ENCODE data around the gene RPP38.

RPP38 gene, protein sequence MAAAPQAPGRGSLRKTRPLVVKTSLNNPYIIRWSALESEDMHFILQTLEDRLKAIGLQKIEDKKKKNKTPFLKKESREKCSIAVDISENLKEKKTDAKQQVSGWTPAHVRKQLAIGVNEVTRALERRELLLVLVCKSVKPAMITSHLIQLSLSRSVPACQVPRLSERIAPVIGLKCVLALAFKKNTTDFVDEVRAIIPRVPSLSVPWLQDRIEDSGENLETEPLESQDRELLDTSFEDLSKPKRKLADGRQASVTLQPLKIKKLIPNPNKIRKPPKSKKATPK

GRCh38 chr10:15097011-15097812, at the start of gene RPP38:
RPP38 (plus strand) TSS chr10:15097355; CDS start chr10:15103315, 5,960 bp downstream.
- DNase-seq (ENCODE audit: low spot score), result peak; percentile 99

DNA sequence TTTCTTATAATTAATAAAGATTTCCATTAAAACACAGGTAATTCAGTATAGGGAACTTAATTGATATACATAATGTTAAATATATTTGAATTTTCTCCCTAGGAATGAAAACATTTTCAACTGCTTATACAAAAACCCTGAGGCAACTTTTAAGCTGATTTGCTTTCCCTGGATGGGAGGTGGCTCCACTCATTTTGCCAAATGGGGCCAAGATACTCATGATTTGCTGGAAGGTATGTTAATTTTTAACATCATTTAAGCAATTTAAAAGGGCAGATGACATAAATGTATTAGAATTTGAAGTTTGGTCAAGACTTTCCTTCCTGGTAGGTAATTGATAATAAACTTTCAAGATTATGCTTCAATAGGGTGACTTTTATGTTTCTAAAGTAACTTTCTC, 47.6 kb upstream of the RPP38 start:
- no peak for DNase-seq (ENCODE audit: low spot score)

GRCh38 chr10:15052121-15052520, 45.0 kb upstream of the RPP38 start:
- DNase-seq (ENCODE audit: low spot score), result no peak

GRCh38 chr10:15053061-15053460, 44.1 kb upstream of the RPP38 start:
- no peak for DNase-seq (ENCODE audit: low spot score)

- DNase-seq (ENCODE audit: low spot score), result no peak
These were observed 38.5 kb upstream of the RPP38 start for GRCh38 chr10:15058689-15059088.

- DNase-seq (ENCODE audit: low spot score), result no peak
These were observed 37.2 kb upstream of the RPP38 start for GRCh38 chr10:15059914-15060313.

DNA sequence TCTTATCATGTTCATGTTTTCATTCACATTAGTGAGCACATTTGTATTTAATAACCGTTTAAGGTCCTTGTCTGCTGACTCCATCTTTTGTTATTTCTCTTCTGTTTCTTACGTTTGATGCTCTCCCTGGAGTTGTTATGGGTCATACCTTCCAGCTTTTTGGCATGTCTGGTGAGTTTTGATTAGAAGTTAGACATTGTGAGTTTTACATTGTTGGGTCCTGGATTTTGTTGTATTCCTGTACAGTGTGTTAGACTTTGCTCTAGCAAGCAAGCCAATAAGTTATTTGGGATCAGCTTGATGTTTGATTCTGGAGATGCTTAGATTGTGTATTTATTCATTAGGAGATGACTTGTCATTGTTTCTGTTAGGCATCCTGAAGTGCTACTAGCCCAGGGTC, 36.5 kb upstream of the RPP38 start:
- no peak for DNase-seq (ENCODE audit: low spot score)

GRCh38 chr10:15067154-15067553, 30.0 kb upstream of the RPP38 start:
- DNase-seq (ENCODE audit: low spot score), result no peak

DNA sequence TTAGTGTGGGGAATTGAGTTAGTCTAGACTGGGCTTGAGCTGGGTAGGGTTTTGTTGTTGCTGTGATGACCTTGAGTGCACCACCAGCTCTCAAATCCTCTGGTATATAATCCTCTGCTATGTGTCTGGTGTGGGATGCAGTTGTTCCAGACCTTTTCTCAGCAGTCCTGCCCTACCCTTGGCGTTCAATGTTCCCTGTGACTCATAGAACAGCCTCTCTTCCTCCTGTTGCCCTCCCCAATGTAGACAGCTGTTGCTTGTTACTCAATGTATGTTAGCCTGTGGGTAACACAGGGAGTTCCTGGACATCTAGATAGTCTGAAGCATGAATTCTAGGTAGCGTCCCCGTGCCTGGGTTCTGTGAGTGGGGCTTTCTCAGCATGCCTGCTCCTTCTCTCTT, 28.4 kb upstream of the RPP38 start:
- no peak for DNase-seq (ENCODE audit: low spot score)

DNA sequence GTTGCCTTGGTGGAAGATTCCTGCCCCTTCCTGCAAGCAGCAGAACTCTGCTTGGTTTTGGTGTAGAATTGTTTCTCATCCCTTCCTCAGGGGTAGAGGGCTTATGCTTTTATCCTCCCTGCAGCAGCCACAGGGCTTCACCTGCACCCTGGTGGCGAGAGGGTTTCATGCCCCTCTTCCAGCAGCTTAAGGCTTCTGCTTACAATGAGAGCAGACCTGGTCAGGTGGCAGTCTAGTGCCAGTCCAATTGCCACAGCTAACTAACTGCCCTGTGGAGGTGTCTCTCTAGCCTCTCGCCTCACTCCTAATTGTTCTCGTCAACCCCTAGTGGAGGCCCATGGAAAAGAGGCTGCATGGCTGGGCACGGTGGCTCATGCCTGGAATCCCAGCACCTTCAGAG, 27.9 kb upstream of the RPP38 start:
- no peak for DNase-seq (ENCODE audit: low spot score)

DNA sequence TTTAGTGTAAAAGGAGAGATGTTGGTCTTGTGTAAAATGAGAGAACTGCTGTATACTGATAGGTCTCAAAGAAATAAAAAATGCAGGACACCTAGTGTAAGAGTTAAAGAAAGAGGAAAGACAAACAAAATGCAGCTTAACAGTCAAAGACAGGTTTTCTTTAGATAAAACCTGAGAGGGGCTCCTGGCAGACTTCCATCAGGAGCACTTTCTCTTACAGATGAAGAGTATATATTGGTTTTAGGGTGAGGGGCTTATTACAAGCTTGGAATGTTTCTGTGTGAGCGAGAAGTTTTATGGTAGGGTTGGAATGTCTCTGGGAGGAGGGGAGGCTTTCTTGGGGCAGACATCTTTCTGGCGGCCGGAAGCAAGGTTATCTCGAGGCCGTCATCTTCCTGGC, 24.8 kb upstream of the RPP38 start:
- no peak for DNase-seq (ENCODE audit: low spot score)

DNA sequence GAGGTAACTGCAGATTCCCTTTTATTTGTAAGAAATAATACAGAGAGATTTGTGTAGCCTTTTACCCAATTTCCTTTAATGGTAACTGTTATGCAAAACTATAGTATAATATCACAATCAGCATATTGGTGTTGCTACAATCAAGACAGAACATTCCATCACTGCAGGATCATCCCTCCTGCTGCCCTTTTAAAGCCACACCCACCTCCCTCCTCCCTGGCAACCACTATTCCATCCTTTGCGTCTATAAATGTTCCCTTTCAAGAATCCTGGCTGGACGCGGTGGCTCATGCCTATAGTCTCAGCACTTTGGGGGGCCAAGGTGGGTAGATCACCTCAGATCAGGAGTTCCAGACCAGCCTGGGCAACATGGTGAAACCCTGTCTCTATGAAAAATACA, 21.7 kb upstream of the RPP38 start:
- no peak for DNase-seq (ENCODE audit: low spot score)

DNA sequence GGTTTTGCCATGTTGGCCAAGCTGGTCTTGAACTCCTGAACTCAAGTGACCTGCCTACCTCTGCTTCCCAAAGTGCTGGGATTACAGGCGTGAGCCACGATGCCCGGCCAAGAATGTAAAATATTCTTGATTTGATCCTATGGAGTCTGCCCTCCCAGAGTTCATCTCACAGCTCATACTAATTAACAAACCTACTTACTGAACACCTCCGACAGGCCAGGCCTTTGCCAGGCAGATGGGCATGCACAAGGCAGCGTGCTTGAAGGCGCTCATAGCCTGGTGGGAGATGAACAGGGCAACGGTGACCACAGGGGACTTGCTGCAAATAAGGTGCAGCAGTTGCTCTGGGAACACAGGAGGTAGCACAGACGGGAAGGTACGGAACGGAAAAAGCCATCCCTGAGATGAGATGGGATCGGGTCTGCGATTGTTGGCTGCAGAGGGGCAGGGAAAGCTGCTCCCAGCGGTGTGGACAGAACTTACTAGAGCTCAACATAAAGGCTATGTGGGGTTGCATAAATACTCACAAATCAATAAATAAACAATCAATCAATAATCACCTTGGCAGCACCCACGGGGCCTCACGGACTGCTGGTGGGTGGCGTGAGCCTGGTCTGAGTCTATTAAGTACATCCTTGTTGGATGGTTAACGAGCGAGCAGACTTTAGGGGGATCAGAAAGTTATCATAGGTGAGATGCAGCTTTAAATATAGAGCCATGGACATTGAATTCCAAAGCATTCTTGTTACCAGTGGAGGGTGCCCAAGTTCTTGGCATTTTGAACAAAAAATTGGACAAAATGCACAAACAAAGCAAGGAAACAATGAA, 13.3 kb upstream of the RPP38 start:
- DNase-seq (ENCODE audit: low spot score), result peak; percentile 14

DNA sequence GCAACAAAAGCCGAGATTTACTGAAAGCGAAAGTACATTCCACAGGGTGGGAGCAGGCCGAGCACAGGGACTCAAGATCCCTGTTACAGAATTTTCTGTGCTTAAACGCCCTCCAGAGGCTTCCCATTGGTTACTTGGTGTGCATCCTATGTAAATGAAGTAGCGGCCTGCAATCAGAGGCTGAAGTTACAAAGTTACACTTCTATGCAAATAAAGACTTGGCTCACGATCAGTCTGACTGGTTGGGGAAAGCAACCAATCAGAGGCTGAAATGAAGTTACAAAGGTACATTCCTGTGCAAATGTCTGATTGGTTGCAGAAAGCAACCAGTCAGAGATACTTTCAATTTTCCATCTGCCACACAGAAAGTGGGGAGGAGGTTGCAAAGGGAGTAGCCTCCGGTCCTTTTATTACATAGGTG, 12.6 kb upstream of the RPP38 start:
- peak; percentile 80 for DNase-seq (ENCODE audit: low spot score)

DNA sequence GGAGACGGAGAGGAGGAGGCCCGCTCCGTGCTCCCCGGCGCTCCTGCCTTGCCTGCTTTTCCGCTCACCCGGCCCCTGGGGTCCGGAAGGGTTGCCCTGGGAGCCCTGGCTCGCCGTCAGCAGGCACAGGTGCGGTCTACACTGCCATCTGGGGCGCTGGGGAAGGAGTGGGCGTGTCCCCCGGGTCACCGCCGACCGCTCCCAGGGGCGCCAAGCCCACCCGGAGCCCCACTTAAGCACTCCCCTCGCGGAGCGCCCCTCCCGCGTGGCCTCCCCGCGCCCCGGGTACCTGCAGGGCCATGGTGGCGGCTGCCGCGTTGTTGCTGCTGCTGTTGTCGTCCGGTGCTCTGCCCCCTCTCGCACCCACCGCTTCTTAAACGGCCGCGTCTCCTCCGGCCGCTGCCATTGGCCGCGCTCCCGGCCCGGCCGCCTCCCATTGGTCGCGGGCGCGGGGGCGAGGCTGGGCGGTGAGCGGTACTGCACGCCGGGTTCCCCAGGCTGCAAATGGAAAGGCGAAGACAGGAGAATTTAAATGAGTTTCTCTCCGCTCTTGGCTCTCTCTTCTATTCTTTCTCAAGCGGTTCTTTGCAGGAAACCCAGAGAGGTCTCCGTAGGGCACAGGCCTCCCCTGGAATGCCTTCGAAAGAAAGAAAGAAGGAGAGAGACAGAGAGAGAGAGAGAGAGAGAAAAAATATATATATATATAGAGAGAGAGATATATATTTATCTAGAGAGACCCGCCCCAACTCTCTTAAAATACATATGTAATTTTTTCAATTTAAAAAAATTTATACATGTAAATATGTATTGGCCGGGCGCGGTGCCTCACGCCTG, 8.5 kb upstream of the RPP38 start, which contains the start of gene ACBD7:
TSS of gene ACBD7 (minus strand) at position 349 of the 834 bp plus-strand sequence. CDS start at position 301, 48 bp downstream.
- peak; percentile 97 for DNase-seq (ENCODE audit: low spot score)

DNA sequence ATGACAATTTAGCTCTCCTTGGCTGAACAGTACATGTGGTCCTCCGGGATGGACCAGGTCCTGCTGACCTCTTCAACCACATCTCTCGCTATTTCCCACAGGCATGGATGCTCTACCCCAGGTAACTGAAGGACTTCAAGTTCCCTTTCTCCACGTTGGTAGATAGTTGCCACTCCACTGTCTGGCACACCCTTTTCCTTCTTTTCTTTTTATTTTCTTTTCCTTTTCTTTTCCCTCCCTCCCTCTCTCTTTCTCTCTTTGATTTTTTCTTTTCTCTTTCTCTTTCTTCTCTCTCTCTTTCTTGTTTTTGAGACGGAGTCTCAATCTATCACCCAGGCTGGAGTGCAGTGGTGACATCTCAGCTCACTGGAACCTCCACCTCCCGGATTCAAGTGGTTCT, 5.7 kb upstream of the RPP38 start:
- DNase-seq (ENCODE audit: low spot score), result no peak

- DNase-seq (ENCODE audit: low spot score), result no peak
These were observed 4.2 kb upstream of the RPP38 start for GRCh38 chr10:15092855-15093408.

GRCh38 chr10:15096661-15097010, 519 bp upstream of the RPP38 start:
- no peak for DNase-seq (ENCODE audit: low spot score)

- no peak for DNase-seq (ENCODE audit: low spot score)
These were observed 2.7 kb downstream of the RPP38 start for GRCh38 chr10:15099886-15100285.

DNA sequence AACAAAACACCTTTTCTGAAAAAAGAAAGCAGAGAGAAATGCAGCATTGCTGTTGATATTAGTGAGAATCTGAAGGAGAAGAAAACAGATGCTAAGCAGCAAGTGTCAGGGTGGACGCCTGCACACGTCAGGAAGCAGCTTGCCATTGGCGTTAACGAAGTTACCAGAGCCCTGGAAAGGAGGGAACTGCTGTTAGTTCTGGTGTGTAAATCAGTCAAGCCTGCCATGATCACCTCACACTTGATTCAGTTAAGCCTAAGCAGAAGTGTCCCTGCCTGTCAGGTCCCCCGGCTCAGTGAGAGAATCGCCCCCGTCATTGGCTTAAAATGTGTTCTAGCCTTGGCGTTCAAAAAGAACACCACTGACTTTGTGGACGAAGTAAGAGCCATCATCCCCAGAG, 6.4 kb downstream of the RPP38 start:
- DNase-seq (ENCODE audit: low spot score), result no peak

DNA sequence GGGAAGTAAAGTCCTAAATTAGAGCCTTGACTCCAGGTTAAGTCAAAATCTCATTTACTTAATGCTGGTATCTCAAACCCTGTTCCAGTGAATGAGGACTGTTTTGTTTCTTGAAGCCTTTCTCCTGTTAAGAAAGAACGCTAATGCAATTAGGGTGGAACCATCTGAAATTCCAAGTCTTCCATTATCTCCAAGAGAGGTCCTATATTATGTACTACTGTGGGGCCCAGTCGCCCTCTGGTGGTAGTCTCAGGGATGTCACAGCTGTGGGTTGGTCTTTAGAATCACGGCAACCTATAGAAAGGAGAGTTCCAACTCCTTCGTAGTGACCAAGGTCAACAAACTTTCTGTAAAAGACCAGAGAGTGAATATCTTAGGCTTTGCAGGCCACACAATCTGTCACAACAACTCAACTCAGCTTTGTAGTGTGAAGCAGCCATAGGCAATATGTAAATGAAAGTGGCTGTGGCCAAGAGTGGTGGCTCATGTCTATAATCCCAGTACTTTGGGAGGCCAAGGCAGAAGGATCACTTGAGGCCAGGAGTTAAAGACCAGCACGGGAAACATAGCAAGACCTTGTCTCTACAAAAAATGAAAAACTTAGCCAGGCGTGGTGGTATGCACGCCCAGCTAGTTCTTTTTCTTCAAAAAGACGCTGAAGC, 9.3 kb downstream of the RPP38 start:
- DNase-seq (ENCODE audit: low spot score), result peak; percentile 67
